Raji (cell line): Measurements from ENCODE around the gene RAB3D.

Source experiments
- POLR2A ChIP-seq: IDR thresholded peaks from 2 replicates; pipeline ENCODE4 v1.6.1; 2011; ENCODE audit warnings: low read depth, low read length, control low read depth; ENCODE audit not compliant: insufficient read depth

The RAB3D gene, protein sequence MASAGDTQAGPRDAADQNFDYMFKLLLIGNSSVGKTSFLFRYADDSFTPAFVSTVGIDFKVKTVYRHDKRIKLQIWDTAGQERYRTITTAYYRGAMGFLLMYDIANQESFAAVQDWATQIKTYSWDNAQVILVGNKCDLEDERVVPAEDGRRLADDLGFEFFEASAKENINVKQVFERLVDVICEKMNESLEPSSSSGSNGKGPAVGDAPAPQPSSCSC

GRCh38 chr19:11339254-11340098 lies at the start of gene RAB3D:
RAB3D (minus strand) TSS chr19:11339657; CDS start chr19:11337399, 2,258 bp downstream.
- 0 out of 2 replicates have a peak, but pooled peaks have one; percentile 37 for TF ChIP-seq POLR2A

DNA sequence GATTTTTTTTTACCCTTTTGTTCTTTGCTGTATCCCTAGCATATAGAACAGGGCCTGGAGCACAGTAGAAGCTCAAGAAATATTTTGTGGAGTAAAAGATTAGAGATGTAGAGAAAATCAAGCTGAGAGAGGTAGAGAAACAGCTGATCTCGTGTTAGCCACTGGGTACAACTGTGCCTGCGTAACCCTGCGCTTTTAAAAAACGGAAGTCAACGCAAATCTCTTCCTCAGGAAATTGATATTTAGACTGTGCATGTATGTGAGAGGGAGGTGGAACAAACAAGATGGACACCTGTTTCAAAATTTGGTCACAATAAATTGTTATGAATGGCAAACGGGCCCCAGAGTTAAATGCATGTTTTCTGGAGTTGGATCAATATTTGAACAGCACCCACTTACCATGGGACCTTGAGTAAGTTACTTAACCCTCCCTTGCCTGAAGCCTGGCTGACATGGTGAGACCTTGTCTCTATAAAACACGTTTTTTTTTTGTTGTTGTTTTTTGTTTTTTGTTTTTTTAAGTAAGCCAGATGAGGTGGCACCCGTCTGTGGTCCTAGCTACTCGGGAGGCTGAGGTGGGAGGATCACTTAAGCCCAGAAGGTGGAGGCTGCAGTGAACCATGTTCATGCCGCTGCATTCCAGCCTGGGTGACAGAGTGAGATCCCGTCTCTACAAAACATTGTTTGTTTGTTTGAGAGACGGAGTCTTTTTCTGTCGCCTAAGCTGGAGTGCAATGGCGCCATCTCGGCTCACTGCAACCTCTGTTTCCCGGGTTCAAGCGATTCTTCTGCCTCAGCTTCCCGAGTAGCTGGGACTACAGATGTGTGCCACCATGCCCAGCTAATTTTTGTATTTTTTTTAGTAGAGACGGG lies 47.9 kb upstream of the RAB3D start:
- TF ChIP-seq POLR2A = no peak

DNA sequence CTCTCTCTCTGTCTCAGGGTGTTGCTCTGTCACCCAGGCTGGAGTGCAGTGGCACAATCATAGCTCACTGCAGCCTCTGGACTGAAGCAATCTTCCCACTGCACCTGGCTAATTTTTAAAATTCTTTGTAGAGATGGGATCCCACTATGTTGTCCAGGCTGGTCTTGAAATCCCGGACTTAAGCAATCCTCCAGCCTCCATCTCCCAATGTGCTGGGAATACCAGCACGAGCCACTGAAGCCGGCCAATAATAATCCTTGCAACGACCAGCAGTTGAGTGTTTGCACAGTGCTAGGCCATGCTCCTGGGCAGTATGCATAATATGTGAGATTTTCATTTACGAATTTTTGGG lies 45.3 kb upstream of the RAB3D start:
- TF ChIP-seq POLR2A = no peak

- no peak for TF ChIP-seq POLR2A
Measured at GRCh38 chr19:11383706-11384048, 44.2 kb upstream of the RAB3D start.

GRCh38 chr19:11382898-11383705 lies 43.6 kb upstream of the RAB3D start:
- TF ChIP-seq POLR2A = no peak

GRCh38 chr19:11380653-11381537 lies 41.4 kb upstream of the RAB3D start:
- TF ChIP-seq POLR2A = peak; percentile 85

DNA sequence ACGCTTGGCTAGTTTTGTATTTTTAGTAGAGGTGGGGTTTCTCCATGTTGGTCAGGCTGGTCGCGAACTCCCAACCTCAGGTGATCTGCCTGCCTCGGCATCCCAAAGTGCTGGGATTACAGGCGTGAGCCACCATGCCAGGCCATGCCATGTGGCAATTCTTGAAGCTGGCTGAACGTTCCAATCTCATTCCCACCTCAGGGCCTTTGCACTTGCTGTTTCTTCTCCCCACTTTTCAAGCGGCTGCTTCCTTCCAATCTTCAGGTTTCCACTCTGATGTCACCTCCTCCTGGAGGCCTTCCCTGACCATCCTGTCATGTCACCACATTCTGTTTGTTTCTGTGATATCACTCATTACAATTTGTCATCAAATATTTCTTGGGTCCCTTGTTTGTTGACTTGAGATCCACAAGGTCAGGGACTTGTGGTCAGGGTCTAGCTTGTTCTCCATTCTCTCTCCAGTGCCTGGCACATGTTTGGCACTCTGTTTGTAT lies 40.4 kb upstream of the RAB3D start:
- TF ChIP-seq POLR2A = no peak

- TF ChIP-seq POLR2A = peak; percentile 26; the same call in 1 of the 2 replicates
Measured at GRCh38 chr19:11378319-11379189, 39.1 kb upstream of the RAB3D start.

- no peak for TF ChIP-seq POLR2A
Measured at GRCh38 chr19:11377756-11378155, 38.3 kb upstream of the RAB3D start.

DNA sequence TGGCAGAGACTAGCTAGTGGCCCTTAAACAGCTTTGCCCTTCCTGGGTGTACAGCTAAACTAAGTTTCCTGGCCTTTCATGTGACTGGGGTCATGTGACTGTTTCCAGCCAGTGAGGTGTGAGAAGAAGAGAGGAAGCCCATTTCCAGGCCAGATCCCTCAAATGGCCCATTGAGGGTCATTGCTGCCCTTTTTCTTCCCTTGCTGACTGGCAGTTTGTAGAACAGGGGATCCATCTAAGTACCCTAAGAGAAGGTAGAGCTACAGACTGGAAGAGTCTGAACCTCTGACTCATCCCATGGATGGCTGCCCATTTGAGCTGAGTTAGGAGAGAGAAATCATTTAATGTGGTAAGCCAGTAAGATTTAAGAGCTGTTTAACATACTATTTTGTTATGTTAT lies 37.8 kb upstream of the RAB3D start:
- peak; percentile 53 for TF ChIP-seq POLR2A

DNA sequence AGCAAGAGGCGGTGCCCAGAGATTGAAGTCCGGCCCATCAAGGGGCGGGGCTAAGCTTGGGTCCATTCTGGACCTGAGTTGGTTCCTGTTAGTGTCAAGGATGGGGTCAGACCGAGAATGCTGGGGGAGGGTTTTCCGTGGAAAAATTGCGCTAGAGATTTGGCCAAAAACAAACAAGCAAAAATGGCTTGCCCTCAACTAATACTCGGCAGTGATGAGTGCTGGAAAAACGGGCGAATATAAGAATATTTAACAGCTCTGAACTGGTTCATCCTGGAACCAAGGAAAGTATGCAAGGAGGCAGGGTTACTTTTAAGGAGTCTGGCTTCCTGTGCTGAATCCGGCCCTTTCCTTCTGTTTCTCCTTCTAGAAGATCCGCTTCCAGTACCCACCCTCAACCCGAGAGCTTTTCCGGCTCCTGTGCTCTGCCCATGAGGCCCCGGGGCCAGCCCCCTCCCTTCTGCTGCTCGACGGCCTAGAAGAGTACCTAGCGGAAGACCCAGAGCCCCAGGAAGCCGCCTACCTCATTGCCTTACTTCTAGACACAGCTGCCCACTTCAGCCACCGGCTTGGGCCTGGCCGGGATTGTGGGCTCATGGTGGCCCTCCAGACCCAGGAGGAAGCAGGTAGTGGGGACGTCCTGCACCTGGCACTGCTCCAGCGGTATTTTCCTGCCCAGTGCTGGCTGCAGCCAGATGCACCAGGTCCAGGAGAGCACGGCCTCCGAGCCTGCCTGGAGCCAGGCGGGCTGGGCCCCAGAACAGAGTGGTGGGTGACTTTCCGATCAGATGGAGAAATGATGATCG lies 35.9 kb upstream of the RAB3D start:
- peak; percentile 71 for TF ChIP-seq POLR2A
